Peyer's patch (tissue), 4 donors: ENCODE results near the gene SEMA4C.

Source experiments
- POLR2A ChIP-seq, 2 donors: fragments of 450-650 bp; IDR thresholded peaks; one replicate each; pipeline ENCODE4 v1.5.1; 2017; ENCODE audit warnings: antibody characterized with exemption in 2 of 2, mild to moderate bottlenecking in 2 of 2, moderate library complexity in 2 of 2
- TF ChIP-seq, protein P1 (sequence below), 6 experiments: fragments of 450-650 bp in 4 of 6; fragments of 200-600 bp in 2 of 6; sonication (generic) in 1 of 6; IDR thresholded peaks; one replicate each; pipeline ENCODE4 v1.5.1; 2017 to 2019; ENCODE audit warnings: antibody characterized with exemption in 6 of 6, mild to moderate bottlenecking in 3 of 6, moderate library complexity in 1 of 6

- TF ChIP-seq POLR2A (IDR thresholded peaks at IDR 0.05) = no peak
- TF ChIP-seq, protein P1, sequence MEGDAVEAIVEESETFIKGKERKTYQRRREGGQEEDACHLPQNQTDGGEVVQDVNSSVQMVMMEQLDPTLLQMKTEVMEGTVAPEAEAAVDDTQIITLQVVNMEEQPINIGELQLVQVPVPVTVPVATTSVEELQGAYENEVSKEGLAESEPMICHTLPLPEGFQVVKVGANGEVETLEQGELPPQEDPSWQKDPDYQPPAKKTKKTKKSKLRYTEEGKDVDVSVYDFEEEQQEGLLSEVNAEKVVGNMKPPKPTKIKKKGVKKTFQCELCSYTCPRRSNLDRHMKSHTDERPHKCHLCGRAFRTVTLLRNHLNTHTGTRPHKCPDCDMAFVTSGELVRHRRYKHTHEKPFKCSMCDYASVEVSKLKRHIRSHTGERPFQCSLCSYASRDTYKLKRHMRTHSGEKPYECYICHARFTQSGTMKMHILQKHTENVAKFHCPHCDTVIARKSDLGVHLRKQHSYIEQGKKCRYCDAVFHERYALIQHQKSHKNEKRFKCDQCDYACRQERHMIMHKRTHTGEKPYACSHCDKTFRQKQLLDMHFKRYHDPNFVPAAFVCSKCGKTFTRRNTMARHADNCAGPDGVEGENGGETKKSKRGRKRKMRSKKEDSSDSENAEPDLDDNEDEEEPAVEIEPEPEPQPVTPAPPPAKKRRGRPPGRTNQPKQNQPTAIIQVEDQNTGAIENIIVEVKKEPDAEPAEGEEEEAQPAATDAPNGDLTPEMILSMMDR (IDR thresholded peaks at IDR 0.05) = no peak
Measured at GRCh38 chr2:96890726-96891385, 21.0 kb upstream of the SEMA4C start.
